Upper lobe of left lung (tissue), 4 donors: Measurements from ENCODE around the gene CNDP1.
"Not testable (repeated sequence)": the region's sequence is repeated elsewhere in the genome, so short reads cannot be mapped to it uniquely, and the experiment has no call there.

ENCODE experiments used
- EP300 ChIP-seq, 4 donors: sonication (generic); formaldehyde crosslinking; IDR thresholded peaks; one replicate each; pipeline ENCODE4 v1.5.1; 2017; ENCODE audit warnings: antibody characterized with exemption in 4 of 4, control low read depth in 2 of 4
- POLR2A ChIP-seq, 4 donors: fragments of 450-650 bp; IDR thresholded peaks; one replicate each; pipeline ENCODE4 v1.5.1; 2016 to 2017; ENCODE audit warnings: antibody characterized with exemption in 4 of 4, mild to moderate bottlenecking in 2 of 4
- TF ChIP-seq, protein P1 (sequence below), 6 experiments: fragments of 450-650 bp in 4 of 6; fragments of 200-600 bp in 2 of 6; sonication (generic) in 2 of 6; IDR thresholded peaks; one replicate each; pipeline ENCODE4 v1.5.1; 2016 to 2019; ENCODE audit warnings: antibody characterized with exemption in 6 of 6

- not testable (repeated sequence) for TF ChIP-seq POLR2A, EP300 (IDR thresholded peaks at IDR 0.05)
- TF ChIP-seq, protein P1, sequence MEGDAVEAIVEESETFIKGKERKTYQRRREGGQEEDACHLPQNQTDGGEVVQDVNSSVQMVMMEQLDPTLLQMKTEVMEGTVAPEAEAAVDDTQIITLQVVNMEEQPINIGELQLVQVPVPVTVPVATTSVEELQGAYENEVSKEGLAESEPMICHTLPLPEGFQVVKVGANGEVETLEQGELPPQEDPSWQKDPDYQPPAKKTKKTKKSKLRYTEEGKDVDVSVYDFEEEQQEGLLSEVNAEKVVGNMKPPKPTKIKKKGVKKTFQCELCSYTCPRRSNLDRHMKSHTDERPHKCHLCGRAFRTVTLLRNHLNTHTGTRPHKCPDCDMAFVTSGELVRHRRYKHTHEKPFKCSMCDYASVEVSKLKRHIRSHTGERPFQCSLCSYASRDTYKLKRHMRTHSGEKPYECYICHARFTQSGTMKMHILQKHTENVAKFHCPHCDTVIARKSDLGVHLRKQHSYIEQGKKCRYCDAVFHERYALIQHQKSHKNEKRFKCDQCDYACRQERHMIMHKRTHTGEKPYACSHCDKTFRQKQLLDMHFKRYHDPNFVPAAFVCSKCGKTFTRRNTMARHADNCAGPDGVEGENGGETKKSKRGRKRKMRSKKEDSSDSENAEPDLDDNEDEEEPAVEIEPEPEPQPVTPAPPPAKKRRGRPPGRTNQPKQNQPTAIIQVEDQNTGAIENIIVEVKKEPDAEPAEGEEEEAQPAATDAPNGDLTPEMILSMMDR (IDR thresholded peaks at IDR 0.05) = not testable (repeated sequence)
These were observed 33.5 kb upstream of the CNDP1 start for GRCh38 chr18:74500774-74501173.
